HK-2 (cell line): ENCODE data around the gene ITPRID1.

Experiments
- DNase-seq: peaks from one replicate; pipeline ENCODE4 v3.0.0-alpha.2; 2018; ENCODE audit not compliant: unreplicated experiment

ITPRID1 gene

GRCh38 chr7:31695859-31696614, 182.1 kb downstream of the ITPRID1 start:
- no peak for DNase-seq

GRCh38 chr7:31699050-31699449, 185.2 kb downstream of the ITPRID1 start:
- DNase-seq, result no peak

GRCh38 chr7:31702354-31702753, 188.5 kb downstream of the ITPRID1 start:
- DNase-seq, result no peak

DNA sequence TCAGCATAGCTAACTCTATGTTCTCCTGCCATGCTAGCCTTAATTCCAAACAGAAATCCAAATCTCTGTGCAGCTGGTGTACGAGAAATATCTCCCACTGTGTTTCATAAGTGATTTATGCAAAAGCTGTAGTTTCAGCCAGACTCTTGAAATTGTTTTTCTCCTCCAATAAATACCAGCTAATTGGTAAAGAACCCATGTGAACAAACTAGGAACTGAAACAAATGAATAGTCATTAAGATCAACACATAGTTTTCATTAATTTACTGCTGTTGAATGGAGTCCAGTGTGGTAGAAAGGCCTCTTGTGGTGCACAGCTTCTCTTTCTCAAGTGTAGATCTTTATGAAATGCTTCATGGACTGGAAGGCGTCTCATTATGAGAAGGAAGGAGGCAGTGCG, 191.5 kb downstream of the ITPRID1 start:
- no peak for DNase-seq

- DNase-seq, result no peak
Observed at GRCh38 chr7:31707089-31707488, 193.2 kb downstream of the ITPRID1 start.
